H1 (cell line): ENCODE measurements around the gene UGT1A7. TPM values are rescaled to one million over a fixed set of nuclear protein-coding genes. Genes with fewer than 3 reads are reported as not detected.

Experiments used
- CTCF ChIA-PET: fragments of 300-600 bp; sonication (Branson Sonifier 250); formaldehyde crosslinking; loops from one replicate; lab custom pipeline; 2021; ENCODE audit not compliant: partially characterized antibody; lab: Charles Lee
- POLR2A ChIA-PET: fragments of 300-600 bp; sonication (Branson Sonifier 250); formaldehyde crosslinking; loops from one replicate; lab custom pipeline; 2021; ENCODE audit warnings: inconsistent platforms; ENCODE audit not compliant: partially characterized antibody; lab: Charles Lee
- DNase-seq, 2 experiments: peaks; one replicate each; pipeline versions ENCODE4 v3.0.0 to v3.0.0-alpha.2; 2010 to 2022; ENCODE audit warnings: low spot score in 2 of 2, low read depth in 1 of 2, mixed read lengths in 1 of 2
- FAIRE-seq: peaks from 2 replicates; lab custom pipeline; 2011; peaks lifted over from hg19 to GRCh38; lab: Jason Lieb, UNC
- H2AFZ ChIP-seq: 2 replicates; pipeline ENCODE4 v1.8.1; 2012; ENCODE audit warnings: low read length, inconsistent platforms
- H2AK5ac ChIP-seq: 2 replicates; pipeline ENCODE4 v1.6.1; 2013; ENCODE audit warnings: low read depth, low read length
- H2BK120ac ChIP-seq: replicated peaks from 2 replicates; pipeline ENCODE3; 2013; ENCODE audit warnings: low read depth, low read length, inconsistent platforms
- H2BK12ac ChIP-seq: 2 replicates; pipeline ENCODE4 v1.6.1; 2013; ENCODE audit warnings: low read depth, low read length
- H2BK15ac ChIP-seq: 2 replicates; pipeline ENCODE4 v1.6.1; 2013; ENCODE audit warnings: low read length
- H2BK20ac ChIP-seq: 2 replicates; pipeline ENCODE4 v1.6.1; 2013; ENCODE audit warnings: low read length
- H2BK5ac ChIP-seq: 2 replicates; pipeline ENCODE4 v1.6.1; 2013; ENCODE audit warnings: low read depth, low read length
- H3K14ac ChIP-seq: 2 replicates; pipeline ENCODE4 v1.6.1; 2013; ENCODE audit warnings: inconsistent platforms; ENCODE audit not compliant: insufficient read length
- H3K18ac ChIP-seq: 2 replicates; pipeline ENCODE4 v1.6.1; 2013; ENCODE audit warnings: low read length; ENCODE audit errors: extremely low read depth
- H3K23ac ChIP-seq: 2 replicates; pipeline ENCODE4 v1.6.1; 2013; ENCODE audit warnings: inconsistent platforms; ENCODE audit not compliant: insufficient read length
- H3K23me2 ChIP-seq: 2 replicates; pipeline ENCODE4 v1.6.1; 2013; ENCODE audit warnings: low read depth, low read length
- H3K27ac ChIP-seq: 2 replicates; pipeline ENCODE4 v1.6.1; 2011; ENCODE audit warnings: low read depth, low read length, inconsistent platforms
- H3K27me3 ChIP-seq, 4 experiments: replicated peaks in 1 of 4; 1 replicate in 1 of 4; 2 replicates in 3 of 4; pipeline versions ENCODE4 v1.6.1 to v1.8.1; 2011 to 2013; ENCODE audit warnings: low read length in 3 of 4, mild to moderate bottlenecking in 3 of 4, inconsistent platforms in 2 of 4, mixed read lengths in 2 of 4, moderate library complexity in 1 of 4; ENCODE audit not compliant: control insufficient read depth in 3 of 4, insufficient read depth in 3 of 4; ENCODE audit errors: extremely low read depth in 1 of 4
- H3K36me3 ChIP-seq, 4 experiments: 2 replicates each; pipeline versions ENCODE4 v1.6.1 to v1.8.1; 2011 to 2013; ENCODE audit warnings: mild to moderate bottlenecking in 4 of 4, low read length in 3 of 4, moderate library complexity in 2 of 4, control low read depth in 1 of 4, inconsistent platforms in 1 of 4; ENCODE audit not compliant: insufficient read depth in 4 of 4, control insufficient read depth in 2 of 4
- H3K4ac ChIP-seq: replicated peaks from 2 replicates; pipeline ENCODE3; 2013; ENCODE audit warnings: low read length, low read depth, mixed read lengths, inconsistent platforms; ENCODE audit not compliant: insufficient read length
- H3K4me1 ChIP-seq, 4 experiments: replicated peaks in 1 of 4; 1 replicate in 1 of 4; 2 replicates in 3 of 4; pipeline versions ENCODE4 v1.6.1 to v1.8.1; 2011 to 2013; ENCODE audit warnings: low read length in 3 of 4, inconsistent platforms in 2 of 4, mixed read lengths in 1 of 4; ENCODE audit not compliant: insufficient read depth in 4 of 4, control insufficient read depth in 3 of 4
- H3K4me2 ChIP-seq, 2 experiments: 2 replicates each; pipeline versions ENCODE4 v1.6.1 to v1.8.1; 2011 to 2013; ENCODE audit warnings: low read depth in 2 of 2, low read length in 2 of 2, control low read depth in 1 of 2, inconsistent platforms in 1 of 2, mild to moderate bottlenecking in 1 of 2; ENCODE audit not compliant: insufficient read depth in 1 of 2
- H3K4me3 ChIP-seq, 4 experiments: fragments of 200-600, 300-600 bp in 1 of 4; sonication (generic), shearing (Covaris generic), sonication (Bioruptor Twin) in 1 of 4; 2 replicates each; pipeline versions ENCODE4 v1.5.1 to v1.8.1; 2011 to 2016; ENCODE audit warnings: low read length in 4 of 4, low read depth in 3 of 4, control low read depth in 2 of 4, inconsistent platforms in 2 of 4, mild to moderate bottlenecking in 2 of 4, mixed read lengths in 1 of 4, moderate library complexity in 1 of 4; ENCODE audit not compliant: insufficient read depth in 2 of 4; ENCODE audit errors: extremely low read depth in 1 of 4
- H3K56ac ChIP-seq: replicated peaks from 2 replicates; pipeline ENCODE3; 2013; ENCODE audit warnings: low read depth, mild to moderate bottlenecking, mixed read lengths, low read length, inconsistent platforms; ENCODE audit not compliant: insufficient read length
- H3K79me1 ChIP-seq: 2 replicates; pipeline ENCODE4 v1.6.1; 2013; ENCODE audit warnings: low read depth, low read length, control low read depth
- H3K79me2 ChIP-seq, 2 experiments: 2 replicates each; pipeline versions ENCODE4 v1.6.1 to v1.8.1; 2012 to 2013; ENCODE audit warnings: low read length in 2 of 2, mild to moderate bottlenecking in 2 of 2, inconsistent platforms in 1 of 2; ENCODE audit not compliant: insufficient read depth in 2 of 2, control insufficient read depth in 1 of 2
- H3K9ac ChIP-seq, 4 experiments: replicated peaks in 1 of 4; 1 replicate in 1 of 4; 2 replicates in 3 of 4; pipeline versions ENCODE4 v1.6.1 to v1.8.1; 2011 to 2013; ENCODE audit warnings: low read depth in 3 of 4, low read length in 3 of 4, control low read depth in 2 of 4, mild to moderate bottlenecking in 2 of 4, moderate library complexity in 2 of 4, inconsistent platforms in 1 of 4; ENCODE audit errors: extremely low read depth in 1 of 4
- H3K9me3 ChIP-seq, 2 experiments: 2 replicates each; pipeline versions ENCODE4 v1.6.1 to v1.8.1; 2012 to 2013; ENCODE audit warnings: mild to moderate bottlenecking in 2 of 2, moderate library complexity in 2 of 2, control low read depth in 1 of 2, inconsistent platforms in 1 of 2, low read depth in 1 of 2, low read length in 1 of 2, mixed read lengths in 1 of 2; ENCODE audit not compliant: insufficient read depth in 2 of 2
- H4K20me1 ChIP-seq, 2 experiments: replicated peaks in 1 of 2; 2 replicates each; pipeline versions ENCODE3 to v1.8.1; 2011 to 2013; ENCODE audit warnings: inconsistent platforms in 2 of 2, low read length in 2 of 2, mild to moderate bottlenecking in 1 of 2; ENCODE audit not compliant: insufficient read depth in 2 of 2, control insufficient read depth in 1 of 2
- H4K5ac ChIP-seq: 2 replicates; pipeline ENCODE4 v1.6.1; 2013; ENCODE audit warnings: low read length, low read depth, mixed read lengths, inconsistent platforms; ENCODE audit not compliant: insufficient read length
- H4K8ac ChIP-seq: 2 replicates; pipeline ENCODE4 v1.8.0; 2013; ENCODE audit warnings: mild to moderate bottlenecking, moderate library complexity, low read length, inconsistent platforms; ENCODE audit not compliant: insufficient read depth; ENCODE audit errors: extremely low read depth
- H4K91ac ChIP-seq: replicated peaks from 2 replicates; pipeline ENCODE3; 2013; ENCODE audit warnings: low read length, mixed read lengths, inconsistent platforms; ENCODE audit not compliant: insufficient read length
- RBBP5 ChIP-seq: IDR thresholded peaks from 2 replicates; pipeline ENCODE4 v1.7.1; 2012; ENCODE audit warnings: low read depth, mild to moderate bottlenecking, inconsistent platforms, low read length, moderate library complexity, borderline replicate concordance
- ZNF274 ChIP-seq: IDR thresholded peaks from 2 replicates; pipeline ENCODE4 v1.7.0; 2012; ENCODE audit warnings: low read length, borderline replicate concordance; ENCODE audit errors: extremely low read depth
- WGBS, 2 experiments: shearing (Covaris generic) in 1 of 2; methylation state at CpG; one replicate each; pipeline versions ENCODE4 v1.1.6 to v1.1.7; 2013 to 2015; ENCODE audit warnings: low lambda C conversion rate in 2 of 2, mixed read lengths in 2 of 2, inconsistent platforms in 1 of 2, low coverage in 1 of 2, missing lambda C conversion rate in 1 of 2; ENCODE audit not compliant: insufficient replicate concordance in 2 of 2, insufficient coverage in 1 of 2, insufficient read length in 1 of 2; ENCODE audit errors: extremely low coverage in 1 of 2, missing lambda C conversion rate in 1 of 2; 5-methylcytosine and 5-hydroxymethylcytosine counted together
- polyA plus RNA-seq, 7 experiments: library from polyadenylated mRNA; depleted of rRNA in 3 of 7; stranded (reverse) in 5 of 7; unstranded in 2 of 7; fragments of >200 nt in 5 of 7; fragments of 200-250 nt in 2 of 7; gene quantifications; 1 replicate in 5 of 7; 2 replicates in 1 of 7; 4 replicates in 1 of 7; pipeline versions ENCODE4 v1.2.1 to v1.2.3, GENCODE V29; 2011 to 2013; ENCODE audit warnings: missing spikeins in 2 of 7, mixed read lengths in 2 of 7
- total RNA-seq: library from RNA; stranded (reverse); fragmentation: NEBNext Ultra II Directional; extraction: Animal tissue kit (Norgen Biotek cat#: 25700); gene quantifications from 2 replicates; pipeline ENCODE4 v1.2.1, GENCODE V29; 2021

Gene UGT1A7
- total and polyA plus RNA-seq, 2 of the 8 experiments (the other 6 are each of a cell fraction or from before 2014, with no cell fraction given) = not detected

DNA sequence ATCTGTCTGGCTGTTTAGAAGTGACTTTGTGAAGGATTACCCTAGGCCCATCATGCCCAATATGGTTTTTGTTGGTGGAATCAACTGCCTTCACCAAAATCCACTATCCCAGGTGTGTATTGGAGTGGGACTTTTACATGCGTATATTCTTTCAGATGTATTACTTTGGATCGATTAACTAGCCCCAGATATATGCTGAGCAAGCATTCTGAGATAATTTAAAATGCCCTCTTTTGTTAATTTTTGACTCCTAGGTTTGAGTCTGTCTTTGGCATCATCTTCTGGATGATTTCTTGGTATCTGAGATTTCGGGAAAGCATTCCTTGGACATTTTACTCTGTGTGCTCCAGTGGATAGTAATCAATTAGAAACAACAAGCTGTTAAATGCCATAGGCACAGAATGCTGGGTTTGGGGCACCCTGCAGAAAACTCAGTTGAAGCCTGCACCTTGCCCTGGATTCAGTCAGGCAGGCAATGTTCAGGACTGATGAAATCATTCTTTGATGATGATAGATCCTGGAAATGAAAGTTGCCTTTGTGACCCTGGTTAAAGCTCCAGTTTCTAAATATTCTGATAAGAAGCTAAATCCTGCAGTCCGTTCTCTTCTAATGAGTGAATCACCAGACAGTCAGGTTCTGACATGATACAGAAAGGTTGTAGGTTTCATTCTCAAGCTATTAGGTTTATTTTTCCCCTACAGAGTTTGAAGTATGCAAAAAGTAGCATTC lies 79.5 kb downstream of the UGT1A7 start:
- Histone ChIP-seq H4K8ac (no peak overlapping the region), H3K18ac (no peak overlapping the region), H3K56ac (no peak overlapping the region), H3K9me3 (no peaks in the 10 kb centered on the region; a peak in 1 of 4 replicates), H2BK20ac (no peak overlapping the region), H2AFZ (no peak overlapping the region), H3K27me3 (no peaks in the 10 kb centered on the region), H3K79me2 (no peaks in the 10 kb centered on the region), H3K23ac (no peak overlapping the region), H4K20me1 (no peaks in the 10 kb centered on the region), H4K5ac (no peak overlapping the region), H2AK5ac (no peak overlapping the region), H3K23me2 (no peaks in the 10 kb centered on the region), H3K9ac (no peak overlapping the region), H3K36me3 (no peaks in the 10 kb centered on the region), H3K4ac (no peak overlapping the region), H2BK120ac (no peak overlapping the region), H3K4me1 (no peaks in the 10 kb centered on the region), H4K91ac (no peak overlapping the region)
- DNase-seq = no peak
- 89% methylated on average over 4 of the region's 4 CpGs; no CpG with 5 or more reads in 1 of the 2 experiments for WGBS, 2 experiments
- TF ChIP-seq RBBP5 (no peak), ZNF274 (no peak)
- TF ChIP-seq, all 59 proteins: peak for 0
- POLR2A ChIA-PET = no interaction called here
- no peak for FAIRE-seq
- Histone ChIP-seq H3K27ac (no peak overlapping the region), H2BK15ac (no peak overlapping the region), H2BK12ac (no peak overlapping the region), H3K4me3 (no peak overlapping the region), H3K14ac (no peak overlapping the region), H3K4me2 (no peak overlapping the region), H3K79me1 (no peaks in the 10 kb centered on the region), H2BK5ac (no peak overlapping the region)
- CTCF ChIA-PET = interaction anchor here (1.4 kb wide), 1 partner anchor 10 kb away, joined by 4 read pairs; no protein-coding TSS in a partner anchor
